Upper lobe of right lung (tissue), 1 donor: ENCODE measurements around the gene DUS4L. TPM values are rescaled to one million over a fixed set of nuclear protein-coding genes. Genes with fewer than 3 reads are reported as not detected.
A peak's percentile ranks its signal among the peaks of the same experiment; 100 is the strongest.

Experiments
- ATAC-seq: fragments of 200-7000 bp; cut with Tn5 transposase; one replicate; pipeline ENCODE4 v1.9.1; 2020; ENCODE audit warnings: mild to moderate bottlenecking, moderate library complexity
- DNase-seq: peaks from one replicate; pipeline ENCODE4 v3.0.0-alpha.2; 2020
- H3K27ac ChIP-seq: fragments of 200-600 bp; one replicate; pipeline ENCODE4 v1.8.0; 2022
- H3K27me3 ChIP-seq: fragments of 200-600 bp; one replicate; pipeline ENCODE4 v1.8.0; 2022; ENCODE audit warnings: mild to moderate bottlenecking
- H3K36me3 ChIP-seq: fragments of 200-600 bp; one replicate; pipeline ENCODE4 v1.8.0; 2022
- H3K4me1 ChIP-seq: fragments of 200-600 bp; one replicate; pipeline ENCODE4 v1.8.0; 2022
- H3K4me3 ChIP-seq: fragments of 200-600 bp; one replicate; pipeline ENCODE4 v1.8.0; 2022; ENCODE audit warnings: mild to moderate bottlenecking
- H3K9me3 ChIP-seq: fragments of 200-600 bp; one replicate; pipeline ENCODE4 v1.8.0; 2022
- CTCF ChIP-seq: fragments of 200-600 bp; IDR thresholded peaks from one replicate; pipeline ENCODE4 v1.8.0; 2022; ENCODE audit warnings: antibody characterized with exemption
- intact Hi-C: fragments of 100-400 bp; cut with DNase I; formaldehyde crosslinking; loops from one replicate; pipeline ENCODE4 v1.11.0; 2022
- total RNA-seq: library from RNA; stranded (reverse); fragmentation: NEBNext Ultra II Directional; extraction: Animal tissue kit (Norgen Biotek cat#: 25700); gene quantifications from one replicate; pipeline ENCODE4 v1.2.1, GENCODE V29; 2021
- donor health status: DM: no; HTN: yes; CAD: no; lungs with severe emphysema.

The DUS4L gene
- total RNA-seq, 1 donor from 2014 or later = 5.2 TPM

- H3K4me1 ChIP-seq = no peaks in the 10 kb centered on the region
- intact Hi-C loops = no loop called here
Measured at GRCh38 chr7:107592361-107593024, 28.7 kb downstream of the DUS4L start.

GRCh38 chr7:107593025-107593410 is 29.2 kb downstream of the DUS4L start:
- no peak overlapping the region for H3K27ac ChIP-seq
- H3K36me3 ChIP-seq = peaks cover 28% of the 10 kb centered on the region
- DNase-seq (no peak), ATAC-seq (no peak)
- no peak for TF ChIP-seq CTCF
- H3K4me3 ChIP-seq = no peak overlapping the region
- no peaks in the 10 kb centered on the region for H3K27me3 ChIP-seq
- H3K9me3 ChIP-seq = no peaks in the 10 kb centered on the region
- no peaks in the 10 kb centered on the region for H3K4me1 ChIP-seq
- intact Hi-C loops = no loop called here

More at GRCh38 chr7:107592361-107593024, 28.7 kb downstream of the DUS4L start:
- no peak overlapping the region for H3K27ac ChIP-seq
- no peaks in the 10 kb centered on the region for H3K27me3 ChIP-seq
- ATAC-seq (no peak), DNase-seq (no peak)
- H3K9me3 ChIP-seq = no peaks in the 10 kb centered on the region
- no peak overlapping the region for H3K4me3 ChIP-seq
- no peak for TF ChIP-seq CTCF
- H3K36me3 ChIP-seq = peaks cover 25% of the 10 kb centered on the region

- no peak overlapping the region for H3K4me3 ChIP-seq
- H3K4me1 ChIP-seq = no peaks in the 10 kb centered on the region
- intact Hi-C loops = no loop called here
- no peaks in the 10 kb centered on the region for H3K27me3 ChIP-seq
- ATAC-seq (peak; percentile 25), DNase-seq (no peak)
- peaks cover 35% of the 10 kb centered on the region for H3K36me3 ChIP-seq
- H3K9me3 ChIP-seq = no peaks in the 10 kb centered on the region
- no peak overlapping the region for H3K27ac ChIP-seq
- no peak for TF ChIP-seq CTCF
Measured at GRCh38 chr7:107594961-107595737, 31.4 kb downstream of the DUS4L start.

- ATAC-seq = no peak
- TF ChIP-seq CTCF = no peak
- peaks cover 52% of the 10 kb centered on the region for H3K36me3 ChIP-seq
- intact Hi-C loops = no loop called here
- H3K9me3 ChIP-seq = no peaks in the 10 kb centered on the region
- DNase-seq = no peak
- H3K4me3 ChIP-seq = no peak overlapping the region
- H3K4me1 ChIP-seq = no peaks in the 10 kb centered on the region
- H3K27ac ChIP-seq = no peak overlapping the region
- no peaks in the 10 kb centered on the region for H3K27me3 ChIP-seq
Measured at GRCh38 chr7:107596881-107597581, 33.3 kb downstream of the DUS4L start.

GRCh38 chr7:107597582-107597916 is 33.8 kb downstream of the DUS4L start:
- H3K4me3 ChIP-seq = no peak overlapping the region
- no peak for ATAC-seq
- H3K4me1 ChIP-seq = no peaks in the 10 kb centered on the region
- peaks cover 52% of the 10 kb centered on the region for H3K36me3 ChIP-seq
- no peaks in the 10 kb centered on the region for H3K9me3 ChIP-seq
- TF ChIP-seq CTCF = no peak
- no peak for DNase-seq
- H3K27ac ChIP-seq = no peak overlapping the region
- no peaks in the 10 kb centered on the region for H3K27me3 ChIP-seq
- intact Hi-C loops = no loop called here
